Stimulated activated CD4-positive, alpha-beta T cell treated with anti-CD3 and anti-CD28 coated beads, Interleukin-1b, Interleukin-23, amount 100 ng/mL, for 4 hours (primary cell): Measurements from ENCODE around the gene EHD3.
"Not testable (repeated sequence)": the region's sequence is repeated elsewhere in the genome, so short reads cannot be mapped to it uniquely, and the experiment has no call there.

ENCODE experiments used
- DNase-seq, 2 donors: peaks; one replicate each; pipeline ENCODE4 v3.0.0-alpha.2; 2020; ENCODE audit warnings: low read depth in 2 of 2

Gene EHD3

DNA sequence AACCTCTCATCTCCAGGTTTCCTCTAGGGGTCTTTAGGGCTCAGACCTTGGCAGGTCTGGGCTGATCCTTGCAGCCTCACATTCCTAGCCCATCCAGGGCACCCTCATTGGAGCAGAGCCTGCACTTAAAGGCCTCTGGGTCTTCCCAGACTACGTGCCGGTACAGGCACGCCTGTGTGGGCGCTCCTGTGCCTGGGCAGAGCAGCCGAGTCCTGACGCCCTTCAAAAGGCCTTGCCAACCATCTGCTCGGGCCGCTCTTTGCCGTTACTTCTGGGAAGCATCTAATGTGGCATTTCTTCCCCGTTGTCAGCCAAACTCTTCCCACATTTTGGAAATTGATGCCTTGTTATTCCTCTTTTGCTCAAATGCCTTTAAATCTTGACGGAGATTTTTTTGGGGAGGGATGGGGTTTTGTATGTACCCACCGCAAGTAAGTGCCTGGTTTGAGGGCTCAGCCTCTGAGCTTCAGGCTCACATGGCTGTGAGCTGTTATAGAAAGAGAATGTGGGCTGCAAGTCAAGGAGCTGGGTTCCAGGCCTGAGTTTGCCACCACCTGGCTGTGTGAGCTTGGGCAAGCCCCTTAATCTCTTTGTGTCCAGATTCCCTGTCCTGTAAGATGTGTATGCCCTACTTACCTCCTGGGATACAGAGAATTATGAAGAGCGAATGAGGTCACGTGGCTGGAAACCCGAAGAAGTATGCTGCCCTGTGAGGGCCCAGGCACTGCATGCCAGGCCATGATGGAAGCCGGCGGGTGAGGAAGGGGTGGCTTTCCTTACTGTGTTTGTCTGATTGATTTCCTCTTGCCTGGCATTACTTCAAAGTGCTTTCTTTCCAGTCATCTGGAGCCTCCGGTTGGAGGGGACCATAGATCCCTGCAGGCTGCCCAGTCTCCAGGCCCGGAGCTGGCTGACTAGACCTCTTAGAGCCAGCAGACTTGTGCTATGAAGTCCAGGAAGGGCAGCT is 20.6 kb downstream of the EHD3 start:
- no peak for DNase-seq

DNA sequence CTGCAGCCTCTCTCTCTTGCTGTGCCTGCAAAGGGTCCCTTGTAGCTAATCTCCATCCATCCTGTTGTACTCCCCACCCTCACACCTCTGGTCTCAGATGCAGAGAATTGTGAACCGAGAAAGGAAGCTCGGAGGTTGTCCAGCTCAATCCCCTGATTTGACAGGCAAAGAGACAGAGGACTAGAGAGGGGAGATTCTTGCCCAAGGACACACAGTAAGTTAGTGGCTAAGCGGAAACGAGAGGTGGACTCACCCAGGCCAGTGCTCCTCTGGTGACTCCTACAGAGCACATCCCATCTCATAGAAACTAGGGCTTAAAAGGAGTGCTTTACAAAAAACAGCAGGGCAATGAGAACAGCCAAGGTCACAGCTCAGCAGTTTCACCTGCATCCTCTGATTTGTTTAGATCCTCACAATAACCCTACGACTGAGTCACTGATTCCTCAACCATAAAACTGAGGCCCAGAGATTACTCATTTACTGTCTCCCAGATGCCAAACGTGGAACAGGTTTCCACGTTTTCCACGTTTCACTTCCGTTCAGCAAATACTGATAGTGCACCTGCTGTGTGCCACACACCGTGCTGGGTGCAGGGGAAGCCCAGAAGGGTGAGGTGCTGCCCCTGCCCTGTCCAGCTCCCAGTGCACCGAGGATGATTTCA is 22.1 kb downstream of the EHD3 start:
- DNase-seq: no peak

DNA sequence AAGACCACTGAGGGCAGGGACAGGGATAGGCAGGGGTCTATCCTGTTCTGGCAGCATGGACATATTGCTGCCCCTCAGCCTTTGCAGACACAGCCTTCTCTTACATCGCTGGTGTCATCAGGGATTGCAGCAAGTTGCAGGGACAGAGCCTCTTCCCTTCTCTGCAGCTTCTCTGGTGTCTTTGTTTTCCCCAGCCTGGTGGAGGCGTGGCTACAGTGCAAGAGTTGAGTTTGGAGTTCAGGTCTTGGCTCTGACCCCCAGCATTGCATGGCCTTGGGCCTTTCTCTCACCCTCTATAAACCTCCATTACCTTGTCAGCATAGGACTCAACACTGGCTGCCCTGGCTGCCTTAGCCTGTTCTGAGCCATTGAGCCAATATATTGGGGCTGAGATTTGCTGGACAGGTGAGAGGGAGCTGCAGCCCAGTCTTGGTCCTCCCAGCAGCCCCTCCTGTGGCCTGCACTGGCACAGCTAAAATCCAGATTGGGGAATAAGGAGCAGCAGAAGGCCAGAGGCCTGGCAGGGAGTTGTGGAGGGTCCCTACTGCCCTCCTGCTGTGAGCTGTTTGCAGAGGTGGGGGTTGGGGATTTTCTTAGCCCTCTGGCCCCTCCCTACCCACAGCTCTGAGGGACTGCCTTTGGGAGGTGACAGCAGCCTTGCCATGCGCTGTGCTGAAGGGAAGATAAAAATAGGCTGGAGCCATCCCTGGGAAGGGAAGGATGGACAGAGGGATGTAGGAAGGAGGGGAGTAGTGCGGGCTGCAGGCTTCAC is 22.8 kb downstream of the EHD3 start:
- no peak for DNase-seq

DNA sequence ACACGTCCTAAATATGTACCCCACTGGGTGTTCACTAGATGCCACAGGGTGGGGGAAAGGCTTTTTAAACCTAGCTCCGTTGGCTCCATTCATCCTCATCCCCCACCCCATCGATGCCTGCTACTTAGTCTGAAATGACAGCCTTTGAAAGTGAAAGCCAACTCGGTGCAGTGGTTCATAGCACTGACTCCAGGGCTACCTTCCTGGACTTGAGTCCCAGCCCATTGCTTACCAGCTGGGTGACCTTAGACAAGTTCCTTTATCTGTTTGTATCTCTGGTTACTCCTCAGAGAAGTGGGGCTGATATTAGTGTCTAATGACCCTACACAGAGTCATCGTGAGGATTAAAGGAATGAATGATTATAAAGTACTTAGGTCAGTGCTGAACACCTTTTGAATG is 24.4 kb downstream of the EHD3 start:
- no peak for DNase-seq

DNA sequence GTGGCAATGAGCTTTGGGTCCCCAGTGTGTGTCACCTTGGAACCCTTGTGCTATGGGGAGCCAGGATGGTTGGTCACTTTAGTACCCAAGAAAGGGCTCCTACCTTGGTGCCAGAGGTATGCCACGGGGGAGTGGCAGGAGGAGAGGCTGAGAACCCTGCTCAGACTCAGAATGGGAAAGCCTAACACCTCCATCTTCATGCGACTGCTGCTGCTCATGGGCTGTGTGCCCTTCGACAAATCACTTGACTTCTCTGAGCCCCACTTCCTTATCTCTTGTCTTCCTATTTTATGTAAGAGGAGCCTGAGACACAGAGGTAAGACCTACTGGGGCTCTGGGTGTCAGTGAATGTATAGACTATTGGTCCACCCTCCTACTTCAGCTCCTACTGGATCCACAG is 25.1 kb downstream of the EHD3 start:
- no peak for DNase-seq

DNA sequence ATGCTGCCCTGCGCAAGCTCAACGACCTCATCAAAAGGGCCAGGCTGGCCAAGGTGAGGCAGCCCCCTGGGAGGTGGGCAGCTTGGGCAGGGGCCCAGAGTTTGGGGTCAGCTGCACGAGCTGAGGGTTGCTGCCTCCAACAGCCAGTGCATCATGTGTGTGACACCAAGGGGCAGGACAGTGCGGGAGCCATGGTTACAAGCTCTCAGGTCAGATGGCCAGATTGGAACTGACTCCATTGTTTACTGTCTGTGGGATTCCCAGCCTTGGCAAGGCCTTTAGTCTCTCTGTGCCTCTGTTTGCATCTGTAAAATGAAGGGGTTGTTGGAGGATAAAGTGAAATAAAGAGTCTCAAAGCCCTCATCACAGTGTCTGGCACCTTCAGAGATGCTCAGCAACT is 26.9 kb downstream of the EHD3 start:
- no peak for DNase-seq

DNA sequence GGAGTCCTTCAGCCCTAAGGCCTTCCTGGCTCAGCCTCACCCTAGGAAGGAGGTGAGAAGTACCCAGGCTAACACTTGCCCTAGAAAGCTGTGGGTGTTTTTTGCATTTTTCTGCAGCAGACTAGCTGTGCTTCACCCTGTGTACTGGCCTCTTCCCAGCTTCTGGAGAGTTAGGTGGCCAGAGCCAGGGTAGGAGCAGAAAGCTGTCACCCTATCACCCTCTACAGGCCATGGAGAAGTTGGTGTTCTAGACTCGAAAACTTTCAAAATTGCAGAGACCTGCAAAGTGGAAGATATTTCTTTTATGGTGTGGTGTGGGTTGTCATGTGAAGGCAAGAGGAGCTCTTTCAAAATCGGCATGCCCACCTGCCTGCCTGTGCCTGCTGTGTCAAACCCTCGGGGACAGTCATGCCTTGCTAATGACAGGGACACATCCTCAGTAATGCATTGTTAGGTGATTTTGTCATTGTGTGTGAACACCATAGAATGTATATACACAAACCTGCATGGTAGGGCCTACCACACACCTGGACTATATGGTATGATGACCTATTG is 29.8 kb downstream of the EHD3 start:
- no peak for DNase-seq

DNA sequence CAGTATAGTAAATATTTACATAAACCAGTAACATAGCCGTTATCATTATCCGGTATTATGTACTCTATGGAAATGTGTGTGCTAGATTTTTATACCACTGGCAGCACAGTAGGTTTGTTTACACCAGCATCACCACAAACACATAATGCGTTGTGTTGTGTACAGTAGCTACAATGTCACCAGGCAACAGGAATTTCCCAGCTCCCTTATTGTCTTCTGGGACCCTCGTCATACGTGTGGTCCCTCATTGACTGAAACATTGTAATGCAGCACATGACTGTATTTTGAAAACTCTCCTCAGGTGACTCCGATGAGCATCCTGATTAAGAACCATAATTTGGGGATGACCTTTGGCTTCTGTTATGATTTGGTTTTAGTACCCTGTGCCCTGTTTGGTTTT is 31.3 kb downstream of the EHD3 start:
- no peak for DNase-seq

DNA sequence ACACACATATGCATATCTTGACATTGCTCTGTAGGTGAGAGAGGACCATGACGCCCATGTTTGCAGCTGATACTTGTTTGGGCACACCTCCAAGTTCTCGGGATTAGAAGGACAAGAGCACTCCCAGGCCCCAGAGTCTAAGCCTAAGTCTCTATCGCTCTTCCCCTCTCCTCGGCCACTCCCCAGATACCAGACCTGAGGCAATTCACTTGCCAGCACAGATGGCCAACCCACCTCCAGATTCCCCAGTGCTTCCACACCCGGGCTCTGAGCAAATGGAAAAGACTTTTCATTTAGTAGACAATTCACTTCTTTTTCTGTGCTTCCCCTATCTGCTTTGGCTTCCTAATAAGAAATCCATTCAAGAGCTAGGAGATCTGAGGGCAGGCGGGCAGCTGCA is 32.9 kb downstream of the EHD3 start:
- no peak for DNase-seq

DNA sequence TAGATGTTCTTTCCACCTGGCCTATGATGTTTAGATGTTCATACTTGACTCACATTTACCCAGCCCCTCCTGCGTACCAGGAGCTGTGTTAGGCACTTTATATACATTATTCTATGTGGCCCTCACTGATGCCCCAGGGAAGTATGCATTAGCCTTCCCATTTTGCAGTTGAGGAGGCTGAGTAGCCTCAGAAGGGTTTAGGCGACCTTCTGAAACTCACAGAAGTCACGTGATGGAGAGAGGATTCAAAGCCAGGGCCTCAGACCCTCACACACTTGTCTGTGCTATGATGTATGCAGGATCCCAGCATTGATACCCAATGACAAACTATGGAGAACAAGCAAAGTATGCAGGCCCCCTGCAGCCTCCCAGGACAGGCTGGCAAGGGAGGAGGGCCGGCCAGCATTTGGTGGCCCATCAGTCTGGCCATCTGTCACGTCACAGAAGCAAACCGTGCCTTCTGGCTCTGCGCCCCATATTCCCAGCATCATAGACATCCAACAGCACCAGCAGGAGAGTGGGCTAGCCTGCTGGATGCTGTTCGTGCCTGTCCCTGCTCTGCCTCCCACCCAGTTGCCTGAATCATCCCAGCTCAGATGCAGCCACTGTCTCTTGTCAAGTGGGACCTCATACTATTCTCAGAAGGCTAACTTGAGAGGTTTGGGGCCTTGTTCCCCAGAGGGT is 33.6 kb downstream of the EHD3 start:
- no peak for DNase-seq

DNA sequence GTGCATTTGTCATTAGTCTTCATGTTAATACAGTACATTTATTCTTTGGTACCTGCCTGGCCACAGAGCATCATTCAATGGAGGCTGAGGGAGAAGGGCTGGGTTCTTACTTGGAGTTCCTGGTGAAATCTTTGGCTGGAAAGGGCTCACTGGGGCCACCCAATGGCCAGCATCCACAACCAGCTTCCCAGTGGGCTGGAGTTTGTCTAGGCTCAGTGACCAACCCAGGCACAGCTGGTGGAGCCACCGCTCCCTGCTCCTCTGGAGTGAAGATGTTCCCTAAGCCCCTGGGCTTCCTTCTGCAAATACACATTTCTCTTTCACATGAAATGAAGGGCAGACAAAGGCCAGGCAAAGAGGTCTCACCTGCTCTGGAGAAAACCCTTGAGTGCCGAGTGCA is 34.4 kb downstream of the EHD3 start:
- no peak for DNase-seq

DNA sequence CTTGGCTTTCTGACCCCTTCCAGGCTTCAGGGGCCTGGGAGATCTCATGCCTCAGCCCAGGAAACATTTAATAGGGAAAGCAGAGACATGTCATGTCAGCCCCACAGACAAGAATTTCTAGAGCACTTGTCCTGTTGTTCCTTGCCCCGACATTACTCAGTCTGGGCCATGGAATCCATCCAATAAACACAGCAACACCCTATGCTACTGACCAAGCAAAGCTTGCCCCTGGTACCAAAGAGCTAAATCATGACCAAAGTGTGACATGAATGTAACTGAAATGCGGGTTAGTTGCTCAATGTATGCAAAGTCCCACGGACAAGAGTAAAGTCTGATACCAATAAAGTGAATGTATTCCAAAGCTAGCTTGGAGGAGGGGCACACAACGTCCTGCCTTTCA is 35.1 kb downstream of the EHD3 start:
- DNase-seq: no peak

DNA sequence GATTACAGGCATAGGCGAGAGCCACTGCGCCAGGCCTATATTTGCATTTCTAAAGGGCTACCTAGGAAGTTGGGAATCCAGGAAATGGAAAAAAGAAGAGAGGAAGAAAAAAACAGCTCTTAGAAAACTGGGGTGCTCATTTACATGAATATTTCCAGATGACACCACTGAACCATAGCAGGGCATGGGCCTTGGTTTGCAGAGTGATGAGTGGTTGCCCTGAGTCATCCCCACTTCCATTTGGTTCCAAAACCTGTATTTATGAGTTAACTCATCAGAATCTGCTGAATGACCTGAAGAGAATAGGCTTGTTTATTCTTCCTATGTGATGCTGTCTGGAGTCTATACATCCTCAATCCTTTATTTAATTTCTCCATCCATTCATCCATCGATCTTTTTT is 36.2 kb downstream of the EHD3 start:
- DNase-seq: no peak

DNA sequence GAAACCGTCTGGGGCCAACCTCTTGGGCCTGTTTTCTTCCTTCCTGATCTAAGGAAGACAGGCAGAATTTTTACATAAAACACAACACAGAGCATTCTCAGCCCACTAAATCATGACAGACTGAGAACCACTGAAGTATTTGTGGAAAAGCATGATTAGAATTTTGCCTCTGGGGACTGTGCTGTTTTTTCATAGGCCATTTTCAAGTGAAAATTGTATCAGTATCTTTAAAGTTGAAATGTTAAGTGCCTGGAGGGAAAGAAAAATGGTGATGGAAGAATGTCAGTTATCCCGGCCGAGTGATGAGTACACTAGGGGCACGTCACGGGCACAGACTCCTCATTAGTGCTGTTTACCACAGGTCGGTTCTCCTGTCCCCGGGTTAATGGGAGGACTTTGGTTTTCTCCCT is 36.9 kb downstream of the EHD3 start:
- no peak for DNase-seq

DNA sequence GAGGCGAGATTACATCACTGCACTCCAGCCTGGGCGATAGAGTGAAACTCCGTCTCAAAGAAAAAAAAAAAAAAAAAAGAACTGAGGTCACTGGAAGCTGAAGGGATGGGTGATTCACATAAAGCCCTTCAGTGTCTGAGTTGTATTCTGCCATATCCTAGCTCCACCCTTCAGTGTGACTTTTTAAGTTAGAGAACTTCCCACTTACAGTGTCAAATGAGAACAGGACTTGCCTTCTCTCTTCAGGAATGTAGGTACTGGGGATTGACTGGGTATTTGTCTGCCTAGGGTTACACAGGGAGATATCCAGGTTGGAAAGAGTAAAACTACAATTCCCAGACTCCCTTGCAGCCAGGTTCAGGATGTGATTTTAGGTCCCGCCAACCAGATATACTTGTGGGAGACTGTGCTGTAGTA is 37.9 kb downstream of the EHD3 start:
- DNase-seq: no peak

DNA sequence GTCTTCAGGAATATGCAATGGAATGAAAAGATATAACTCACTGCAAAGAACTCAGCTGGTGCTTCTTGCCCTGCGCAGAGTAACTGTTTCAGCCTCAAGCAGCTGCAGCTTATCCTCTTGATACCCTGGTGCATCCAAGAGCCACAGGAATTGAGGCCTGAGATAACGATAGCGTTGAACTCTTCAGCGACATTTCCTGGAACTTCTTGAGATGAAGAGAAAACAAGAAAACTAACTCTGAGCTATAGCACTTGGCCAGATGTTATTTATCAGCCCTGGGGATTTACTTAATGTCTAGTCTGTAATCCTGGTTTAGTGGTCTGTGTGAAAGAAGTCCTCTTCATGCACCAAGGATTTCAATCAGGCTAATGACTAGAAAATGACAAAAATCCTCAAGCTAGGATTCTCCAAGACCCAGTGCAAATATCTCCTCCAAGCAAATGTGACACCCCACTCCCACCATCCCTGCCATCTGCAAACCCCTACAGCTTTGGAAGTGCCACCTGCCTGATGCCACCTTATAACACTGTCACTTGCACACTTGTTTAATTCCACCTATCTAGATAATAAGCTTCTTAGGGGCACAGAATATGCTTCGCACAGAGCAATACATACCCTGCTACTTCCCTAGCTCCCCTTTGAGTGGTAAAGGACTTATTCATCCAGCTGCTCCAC is 40.6 kb downstream of the EHD3 start:
- DNase-seq: no peak

DNA sequence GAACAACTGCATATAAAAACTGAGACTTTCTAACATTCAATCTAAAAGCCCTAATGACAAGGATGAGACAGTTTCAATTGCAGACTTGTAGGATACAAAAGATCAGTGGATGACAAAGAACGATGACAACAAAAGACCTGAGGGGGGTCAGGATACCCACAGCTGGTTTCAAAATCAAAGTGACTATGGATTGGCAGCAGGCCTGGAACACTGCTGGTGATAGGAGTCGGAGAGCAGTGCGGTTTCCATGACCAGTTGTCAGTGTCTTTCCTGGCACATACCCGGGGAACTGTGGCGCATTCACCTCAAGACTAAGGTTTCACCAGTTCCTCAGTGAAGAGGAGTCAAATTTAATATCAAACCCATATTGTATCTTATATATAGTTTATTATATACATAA is 42.0 kb downstream of the EHD3 start:
- DNase-seq: no peak

DNA sequence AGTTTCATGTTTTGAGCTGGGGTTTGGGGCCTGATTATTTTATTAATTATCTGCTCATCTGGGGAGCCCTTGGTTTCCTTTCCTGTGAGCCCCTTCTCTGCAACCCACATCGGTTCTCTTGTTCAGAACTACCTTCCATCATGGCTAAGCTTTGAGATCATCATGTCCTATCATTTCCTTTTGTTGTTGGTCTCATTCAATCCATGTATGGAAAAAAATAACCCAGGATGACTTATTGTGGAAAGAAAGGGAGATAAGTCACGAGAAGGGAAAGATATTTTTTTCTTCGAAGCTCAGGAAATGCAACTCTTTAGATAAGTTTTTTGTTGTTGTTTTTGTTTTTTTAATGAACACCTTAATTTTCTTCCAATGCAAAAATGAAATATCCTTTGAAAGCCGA is 43.7 kb downstream of the EHD3 start:
- no peak for DNase-seq

DNA sequence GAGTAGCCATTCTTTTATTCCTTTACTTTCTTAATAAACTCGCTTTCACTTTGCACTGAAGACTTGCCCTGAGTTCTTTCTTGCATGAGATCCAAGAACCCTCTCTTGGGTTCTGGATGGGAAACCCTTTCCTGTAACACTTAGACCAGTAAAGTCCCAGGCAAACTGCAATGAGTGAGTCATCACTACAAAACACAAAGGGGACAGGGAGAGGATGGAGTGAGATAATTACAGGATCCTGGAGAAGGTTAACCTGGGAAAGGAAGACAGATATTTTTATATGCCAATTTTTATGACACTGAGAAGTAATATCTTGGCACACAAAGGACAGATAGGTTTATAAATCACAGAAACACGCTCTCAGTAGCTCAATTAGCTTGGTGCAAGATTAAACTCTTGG is 48.7 kb downstream of the EHD3 start:
- DNase-seq: no peak

DNA sequence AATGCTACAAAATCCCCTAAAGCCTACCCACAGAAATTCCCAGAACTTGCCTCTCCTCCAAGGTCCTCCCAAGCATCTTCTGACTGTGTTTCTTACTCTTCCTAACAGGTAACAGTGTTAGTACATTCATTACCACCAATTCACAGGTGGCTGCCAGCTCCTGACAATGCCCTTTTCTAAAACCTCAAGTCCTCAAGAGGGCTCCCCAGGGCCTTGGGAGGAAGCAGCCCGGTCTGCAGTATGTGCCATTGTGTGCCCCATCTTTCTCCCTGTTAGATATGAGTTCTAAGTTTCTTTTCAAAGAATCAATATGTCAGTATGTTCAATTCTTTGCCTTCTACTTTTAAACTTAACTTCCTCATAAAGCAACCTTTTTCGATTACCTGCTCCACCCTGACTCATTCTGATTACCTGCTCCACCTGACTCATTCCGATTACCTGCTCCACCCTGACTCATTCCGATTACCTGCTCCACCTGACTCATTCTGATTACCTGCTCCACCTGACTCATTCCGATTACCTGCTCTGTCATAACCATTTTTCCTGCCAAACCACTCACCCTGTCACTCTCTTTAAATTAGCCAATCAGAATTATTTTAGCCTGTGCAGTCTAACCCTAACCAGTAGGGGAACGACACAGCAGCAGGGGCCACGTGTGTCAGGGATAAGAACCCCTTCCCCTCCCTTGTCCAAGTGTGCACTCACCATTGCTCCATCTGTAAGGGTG is 49.4 kb downstream of the EHD3 start:
- DNase-seq: not testable (repeated sequence)
